ENCODE data around the gene C1GALT1.
"Not testable (repeated sequence)": the region's sequence is repeated elsewhere in the genome, so short reads cannot be mapped to it uniquely, and the experiment has no call there.

GRCh38 chr7:7154355-7154754 is 28.0 kb upstream of the C1GALT1 start:
- not testable (repeated sequence) for TF ChIP-seq CTCF (IDR thresholded peaks at IDR 0.05); POLR2A (IDR thresholded peaks at IDR 0.05); POLR2AphosphoS5 (IDR thresholded peaks at IDR 0.05; ENCODE audit: insufficient read depth in 1 of 2, low read depth in 1 of 2)

All from vagina (tissue), 2 donors.